Lung (tissue), 12 donors: ENCODE results near the gene WSCD2. TPM values are rescaled to one million over a fixed set of nuclear protein-coding genes. Genes with fewer than 3 reads are reported as not detected.

Experiments
- ATAC-seq: fragments of 200-7000 bp; cut with Tn5 transposase; one replicate; pipeline ENCODE4 v1.9.1; 2020; ENCODE audit warnings: moderate number of reproducible peaks; ENCODE audit not compliant: insufficient read depth, low FRiP score
- DNase-seq, 3 donors: peaks; one replicate each; pipeline ENCODE4 v3.0.0-alpha.2; 2013 to 2017
- H3K27ac ChIP-seq, 2 donors: one replicate each; pipeline ENCODE4 v1.5.1; 2013; ENCODE audit warnings: mild to moderate bottlenecking in 2 of 2, moderate library complexity in 2 of 2, control low read depth in 1 of 2, inconsistent platforms in 1 of 2, low read depth in 1 of 2, low read length in 1 of 2
- H3K27me3 ChIP-seq, 3 donors: one replicate each; pipeline ENCODE4 v1.5.1; 2013; ENCODE audit warnings: low read length in 2 of 3; ENCODE audit not compliant: control insufficient read depth in 3 of 3, insufficient read depth in 3 of 3
- H3K36me3 ChIP-seq, 4 donors: one replicate each; pipeline ENCODE4 v1.5.1; 2013; ENCODE audit warnings: low read length in 4 of 4, mild to moderate bottlenecking in 1 of 4, moderate library complexity in 1 of 4; ENCODE audit not compliant: control insufficient read depth in 4 of 4, insufficient read depth in 4 of 4
- H3K4me1 ChIP-seq, 5 donors: one replicate each; pipeline ENCODE4 v1.5.1; 2013; ENCODE audit warnings: low read length in 5 of 5, mild to moderate bottlenecking in 2 of 5, moderate library complexity in 1 of 5; ENCODE audit not compliant: control insufficient read depth in 5 of 5, insufficient read depth in 5 of 5
- H3K4me3 ChIP-seq: one replicate; pipeline ENCODE4 v1.5.1; 2013; ENCODE audit warnings: mild to moderate bottlenecking, control low read depth, moderate library complexity
- H3K9ac ChIP-seq, 2 donors: one replicate each; pipeline ENCODE4 v1.5.1; 2013; ENCODE audit warnings: low read length in 2 of 2, control low read depth in 1 of 2; ENCODE audit not compliant: insufficient read depth in 1 of 2
- H3K9me3 ChIP-seq, 4 donors: one replicate each; pipeline ENCODE4 v1.5.1; 2013; ENCODE audit warnings: low read length in 3 of 4, mild to moderate bottlenecking in 1 of 4, moderate library complexity in 1 of 4; ENCODE audit not compliant: control insufficient read depth in 4 of 4, insufficient read depth in 3 of 4
- CTCF ChIP-seq: IDR thresholded peaks from 2 replicates; pipeline ENCODE4 v1.5.1; 2012; ENCODE audit warnings: mild to moderate bottlenecking; ENCODE audit errors: control extremely low read depth, extremely low read depth
- WGBS, 2 donors: extraction: QIAGEN DNeasy Blood & Tissue Kit; methylation state at CpG; one replicate each; pipeline ENCODE4 v1.1.7; 2013; 5-methylcytosine and 5-hydroxymethylcytosine counted together
- polyA plus RNA-seq, 2 donors: library from polyadenylated mRNA; stranded (reverse); fragments of 200-250 nt; gene quantifications; one replicate each; pipeline ENCODE4 v1.2.1, GENCODE V29; 2013
- total RNA-seq, 2 donors: library from RNA; depleted of rRNA in 1 of 2; stranded (reverse); fragments of >200 nt in 1 of 2; gene quantifications; one replicate each; pipeline ENCODE4 v1.2.1, GENCODE V29; 2014 to 2021
- donor health status: control.
- donor health status: control.
- donor health status: Bipolar disorder and iron deficiency.
- donor health status: healthy.
- donor health status: DM: yes; HTN: yes; CAD: no.

WSCD2 gene
- total and polyA plus RNA-seq, 4 donors: 0.02 to 1.8 (median 0.40) TPM

- H3K27me3 ChIP-seq: no peaks in the 10 kb centered on the region
- H3K9me3 ChIP-seq: peaks cover 0 to 5% (median 2%) of the 10 kb centered on the region in 4 donors
- H3K4me3 ChIP-seq: no peak overlapping the region
- DNase-seq (no peak), ATAC-seq (no peak)
- no peak for TF ChIP-seq CTCF
- no peak overlapping the region for H3K27ac ChIP-seq
- H3K9ac ChIP-seq: no peak overlapping the region
- peaks cover 0 to 3% (median 0%) of the 10 kb centered on the region in 5 donors for H3K4me1 ChIP-seq
- WGBS, 2 donors: 58 to 66% methylated on average over 2 of the region's 2 CpGs
- H3K36me3 ChIP-seq: no peaks in the 10 kb centered on the region
These were observed 110.3 kb downstream of the WSCD2 start for GRCh38 chr12:108239378-108239777.

GRCh38 chr12:108240027-108240785, 111.1 kb downstream of the WSCD2 start:
- 46 to 58% methylated on average over 34 of the region's 34 CpGs for WGBS, 2 donors
- TF ChIP-seq CTCF: no peak
- DNase-seq: no peak

GRCh38 chr12:108240928-108241327, 111.8 kb downstream of the WSCD2 start:
- Histone ChIP-seq H3K9ac (no peak overlapping the region), H3K4me1 (peaks cover 0 to 2% (median 0%) of the 10 kb centered on the region in 5 donors), H3K36me3 (no peaks in the 10 kb centered on the region), H3K4me3 (no peak overlapping the region), H3K9me3 (peaks cover 0 to 5% (median 2%) of the 10 kb centered on the region in 4 donors), H3K27me3 (no peaks in the 10 kb centered on the region), H3K27ac (no peak overlapping the region)
- WGBS, 2 donors: 87 to 89% methylated on average over 4 of the region's 4 CpGs
- ATAC-seq: no peak
- no peak for DNase-seq
- TF ChIP-seq CTCF: no peak

More at GRCh38 chr12:108240027-108240785, 111.1 kb downstream of the WSCD2 start:
- H3K9me3 ChIP-seq: peaks cover 0 to 5% (median 2%) of the 10 kb centered on the region in 4 donors
- ATAC-seq: no peak
- H3K4me3 ChIP-seq: no peak overlapping the region
- peaks cover 0 to 2% (median 0%) of the 10 kb centered on the region in 5 donors for H3K4me1 ChIP-seq
- no peak overlapping the region for H3K9ac ChIP-seq
- no peaks in the 10 kb centered on the region for H3K27me3 ChIP-seq
- H3K27ac ChIP-seq: no peak overlapping the region
- no peaks in the 10 kb centered on the region for H3K36me3 ChIP-seq
